ENCODE measurements around the gene PCSK6.

DNA sequence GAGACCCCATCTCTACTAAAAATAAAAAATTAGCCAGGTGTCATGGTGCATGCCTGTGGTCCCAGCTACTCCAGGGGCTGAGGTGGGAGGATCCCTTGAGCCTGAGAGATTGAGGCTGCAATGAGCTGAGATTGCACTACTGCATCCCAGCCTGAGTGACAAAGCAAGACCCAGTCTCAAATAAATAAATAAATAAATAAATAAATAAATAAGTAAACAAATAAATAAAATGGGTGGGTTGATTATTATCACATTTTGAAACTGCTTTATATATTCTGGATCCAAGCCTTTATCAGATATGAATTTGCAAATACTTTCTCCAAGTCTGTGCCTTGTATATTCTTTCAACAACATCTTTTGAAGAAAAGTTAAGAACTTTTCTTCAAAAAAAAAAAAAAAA is 22.2 kb upstream of the PCSK6 start:
- no peak for TF ChIP-seq EZH2 (IDR thresholded peaks at IDR 0.05; ENCODE audit: insufficient read depth, poor library complexity, severe bottlenecking)
- no peak for TF ChIP-seq EZH2phosphoT487 (IDR thresholded peaks at IDR 0.05; ENCODE audit: insufficient read depth, low read depth)
